Trophoblast cell (in vitro differentiated cells and primary cell): Measurements from ENCODE around the gene HDAC8.
"Not testable (repeated sequence)": the region's sequence is repeated elsewhere in the genome, so short reads cannot be mapped to it uniquely, and the experiment has no call there.

Source experiments
- DNase-seq, 2 donors: peaks; one replicate each; pipeline ENCODE4 v3.0.0-alpha.2; 2016
- H2AFZ ChIP-seq: 2 replicates; pipeline ENCODE4 v1.6.1; 2013; ENCODE audit warnings: low read length, moderate library complexity, mild to moderate bottlenecking; ENCODE audit not compliant: insufficient read depth, poor library complexity
- H2AK5ac ChIP-seq: 2 replicates; pipeline ENCODE4 v1.6.1; 2013; ENCODE audit warnings: mild to moderate bottlenecking, low read length
- H2BK120ac ChIP-seq: 2 replicates; pipeline ENCODE4 v1.6.1; 2013; ENCODE audit warnings: low read length, mild to moderate bottlenecking, moderate library complexity; ENCODE audit not compliant: insufficient read depth, poor library complexity
- H2BK12ac ChIP-seq: 2 replicates; pipeline ENCODE4 v1.6.1; 2013; ENCODE audit warnings: mild to moderate bottlenecking, low read length, moderate library complexity
- H2BK5ac ChIP-seq: 2 replicates; pipeline ENCODE4 v1.6.1; 2013; ENCODE audit warnings: low read length, low read depth, moderate library complexity, mild to moderate bottlenecking; ENCODE audit not compliant: poor library complexity
- H3K14ac ChIP-seq: 2 replicates; pipeline ENCODE4 v1.6.1; 2013; ENCODE audit warnings: mild to moderate bottlenecking, low read length
- H3K18ac ChIP-seq: 2 replicates; pipeline ENCODE4 v1.6.1; 2013; ENCODE audit warnings: mild to moderate bottlenecking, low read length
- H3K23ac ChIP-seq: 2 replicates; pipeline ENCODE4 v1.6.1; 2013; ENCODE audit warnings: low read length
- H3K27ac ChIP-seq: 2 replicates; pipeline ENCODE4 v1.5.1; 2013; ENCODE audit warnings: low read depth, mild to moderate bottlenecking, inconsistent platforms, low read length, moderate library complexity
- H3K27me3 ChIP-seq: 2 replicates; pipeline ENCODE4 v1.6.1; 2013; ENCODE audit warnings: inconsistent platforms, mild to moderate bottlenecking, low read length, moderate library complexity; ENCODE audit not compliant: insufficient read depth
- H3K36me3 ChIP-seq, 2 experiments: 1 replicate in 1 of 2; 2 replicates in 1 of 2; pipeline ENCODE4 v1.6.1; 2013; ENCODE audit warnings: low read length in 2 of 2, mild to moderate bottlenecking in 2 of 2, moderate library complexity in 1 of 2; ENCODE audit not compliant: insufficient read depth in 2 of 2, control insufficient read depth in 1 of 2
- H3K4ac ChIP-seq: 2 replicates; pipeline ENCODE4 v1.6.1; 2013; ENCODE audit warnings: low read depth, mild to moderate bottlenecking, low read length, moderate library complexity
- H3K4me1 ChIP-seq, 2 experiments: 1 replicate in 1 of 2; 2 replicates in 1 of 2; pipeline ENCODE4 v1.6.1; 2013; ENCODE audit warnings: low read length in 2 of 2, mild to moderate bottlenecking in 2 of 2, moderate library complexity in 1 of 2; ENCODE audit not compliant: insufficient read depth in 2 of 2, control insufficient read depth in 1 of 2
- H3K4me2 ChIP-seq: 2 replicates; pipeline ENCODE4 v1.6.1; 2013; ENCODE audit warnings: inconsistent platforms, mild to moderate bottlenecking, low read length, moderate library complexity
- H3K4me3 ChIP-seq: 2 replicates; pipeline ENCODE4 v1.5.1; 2013; ENCODE audit warnings: mild to moderate bottlenecking, low read depth, low read length, inconsistent platforms
- H3K79me1 ChIP-seq: one replicate; pipeline ENCODE4 v1.6.1; 2013; ENCODE audit warnings: low read length
- H3K79me2 ChIP-seq: 2 replicates; pipeline ENCODE4 v1.6.1; 2013; ENCODE audit warnings: low read length, mild to moderate bottlenecking; ENCODE audit not compliant: control insufficient read depth, insufficient read depth, poor library complexity
- H3K9ac ChIP-seq: 2 replicates; pipeline ENCODE4 v1.6.1; 2013; ENCODE audit warnings: mild to moderate bottlenecking, low read length
- H3K9me3 ChIP-seq: 2 replicates; pipeline ENCODE4 v1.6.1; 2013; ENCODE audit warnings: low read depth, mild to moderate bottlenecking, control low read depth, inconsistent platforms, low read length; ENCODE audit not compliant: insufficient read depth
- H4K12ac ChIP-seq: 2 replicates; pipeline ENCODE4 v1.6.1; 2013; ENCODE audit warnings: low read depth, mild to moderate bottlenecking, low read length, moderate library complexity
- H4K8ac ChIP-seq: 2 replicates; pipeline ENCODE4 v1.6.1; 2013; ENCODE audit warnings: low read depth, mild to moderate bottlenecking, low read length, moderate library complexity
- H4K91ac ChIP-seq: one replicate; pipeline ENCODE4 v1.6.1; 2013; ENCODE audit warnings: low read depth, mild to moderate bottlenecking, low read length, moderate library complexity
- WGBS: extraction: QIAGEN DNeasy Blood & Tissue Kit; methylation state at CpG from one replicate; pipeline ENCODE4 v1.1.7; 2013; ENCODE audit warnings: missing lambda C conversion rate; ENCODE audit not compliant: insufficient read length, insufficient coverage; ENCODE audit errors: extremely low coverage; 5-methylcytosine and 5-hydroxymethylcytosine counted together

The HDAC8 gene

DNA sequence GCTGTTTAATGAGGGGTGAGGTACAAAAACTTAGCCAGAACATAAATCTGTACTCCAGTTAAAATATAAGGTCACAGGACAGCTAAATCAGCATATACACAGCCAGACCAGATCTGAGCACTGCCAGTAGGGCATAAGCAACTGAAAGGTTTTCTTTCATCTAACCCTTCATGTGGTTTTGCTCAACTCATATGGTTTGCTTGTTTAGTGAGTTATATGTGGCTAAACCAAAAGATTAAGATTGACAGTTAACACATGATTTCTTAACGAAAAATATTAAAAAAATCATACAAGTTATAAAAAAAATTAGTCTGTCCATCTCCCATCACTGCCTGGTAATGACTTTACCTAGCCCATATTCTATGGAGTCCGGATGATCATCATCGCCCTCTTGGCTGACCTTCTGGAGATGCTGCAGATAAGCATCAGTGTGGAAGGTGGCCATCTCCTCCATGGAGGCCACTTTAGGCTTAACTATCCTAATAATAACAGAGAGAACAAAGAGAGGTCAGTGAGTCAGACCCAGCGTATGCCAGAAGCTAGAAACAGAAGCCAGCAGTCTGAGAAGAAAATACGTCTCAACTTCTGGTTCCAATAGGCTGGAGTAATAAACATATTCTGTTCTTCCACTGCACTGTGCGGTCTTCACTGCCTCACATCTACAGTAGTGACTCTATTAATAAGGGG is 4.1 kb downstream of the HDAC8 start:
- H2AK5ac ChIP-seq: no peak overlapping the region
- H3K36me3 ChIP-seq: peaks cover 6% of the 10 kb centered on the region in 2 experiments
- no peaks in the 10 kb centered on the region for H3K4me1 ChIP-seq
- peaks cover 5% of the 10 kb centered on the region for H3K79me1 ChIP-seq
- H4K12ac ChIP-seq: no peak overlapping the region
- H3K23ac ChIP-seq: no peak overlapping the region
- WGBS: no CpG with 5 or more reads among the region's 6 CpGs
- H4K8ac ChIP-seq: no peak overlapping the region
- no peak overlapping the region for H3K27ac ChIP-seq
- H3K27me3 ChIP-seq: no peaks in the 10 kb centered on the region
- no peak for DNase-seq
- H3K14ac ChIP-seq: no peak overlapping the region
- no peak overlapping the region for H3K4me3 ChIP-seq
- H3K9me3 ChIP-seq: no peaks in the 10 kb centered on the region
- H2BK12ac ChIP-seq: no peak overlapping the region
- H4K91ac ChIP-seq: no peak overlapping the region
- no peak overlapping the region for H2BK5ac ChIP-seq
- no peak overlapping the region for H3K4me2 ChIP-seq
- H2AFZ ChIP-seq: no peak overlapping the region
- no peak overlapping the region for H3K18ac ChIP-seq
- no peak overlapping the region for H3K9ac ChIP-seq
- no peak overlapping the region for H2BK120ac ChIP-seq
- H3K79me2 ChIP-seq: no peaks in the 10 kb centered on the region
- H3K4ac ChIP-seq: no peak overlapping the region

DNA sequence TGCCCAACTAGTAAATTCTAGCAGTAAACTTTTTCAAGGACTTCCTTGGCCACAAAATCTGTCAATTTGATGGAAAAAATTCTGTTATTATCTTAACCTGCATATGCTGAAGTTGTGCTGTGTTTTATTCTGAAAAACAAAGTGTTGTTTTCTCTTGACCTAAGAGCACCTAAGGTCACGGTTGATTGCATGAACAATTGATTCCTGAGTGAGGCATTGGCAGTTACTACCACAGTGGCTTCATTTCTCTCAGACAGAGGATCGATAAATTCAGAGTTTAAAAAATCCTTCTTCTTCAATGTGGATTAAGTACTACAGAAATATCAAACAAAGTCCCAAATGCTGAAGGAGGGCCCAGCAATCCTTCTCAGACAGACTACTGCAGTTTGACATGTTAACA is 6.2 kb downstream of the HDAC8 start:
- Histone ChIP-seq H3K9ac (no peak overlapping the region), H3K27ac (no peak overlapping the region), H2AK5ac (no peak overlapping the region), H3K4ac (no peak overlapping the region), H2BK12ac (no peak overlapping the region), H2BK120ac (no peak overlapping the region), H4K12ac (no peak overlapping the region), H3K79me2 (no peaks in the 10 kb centered on the region), H3K79me1 (no peaks in the 10 kb centered on the region), H4K91ac (no peak overlapping the region), H3K27me3 (no peaks in the 10 kb centered on the region), H3K4me2 (no peak overlapping the region), H3K18ac (no peak overlapping the region), H4K8ac (no peak overlapping the region), H2AFZ (no peak overlapping the region), H3K23ac (no peak overlapping the region), H3K9me3 (no peaks in the 10 kb centered on the region), H3K4me1 (no peaks in the 10 kb centered on the region), H2BK5ac (no peak overlapping the region), H3K4me3 (no peak overlapping the region), H3K36me3 (peaks cover 6 to 8% of the 10 kb centered on the region in 2 experiments), H3K14ac (no peak overlapping the region)
- no CpG with 5 or more reads among the region's 2 CpGs for WGBS
- no peak for DNase-seq

DNA sequence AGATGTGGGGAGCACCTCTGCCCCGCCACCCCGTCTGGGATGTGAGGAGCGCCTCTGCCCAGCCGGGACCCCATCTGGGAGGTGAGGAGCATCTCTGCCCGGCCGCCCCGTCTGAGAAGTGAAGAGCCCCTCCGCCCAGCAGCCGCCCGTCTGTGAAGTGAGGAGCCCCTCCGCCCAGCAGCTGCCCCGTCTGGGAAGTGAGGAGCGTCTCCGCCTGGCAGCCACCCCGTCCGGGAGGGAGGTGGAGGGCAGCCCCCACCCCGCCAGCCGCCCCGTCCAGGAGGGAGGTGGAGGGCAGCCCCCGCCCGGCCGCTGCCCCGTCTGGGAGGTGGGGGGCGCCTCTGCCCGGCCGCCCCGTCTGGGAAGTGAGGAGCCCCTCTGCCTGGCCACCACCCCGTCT is 13.0 kb downstream of the HDAC8 start:
- H3K27ac ChIP-seq, H3K23ac ChIP-seq, H3K4me1 ChIP-seq, H3K4me2 ChIP-seq, H2AK5ac ChIP-seq, H3K4me3 ChIP-seq, H2AFZ ChIP-seq, H3K18ac ChIP-seq, H3K9ac ChIP-seq, H3K79me2 ChIP-seq, H2BK120ac ChIP-seq, H3K4ac ChIP-seq, DNase-seq, H3K27me3 ChIP-seq, H2BK5ac ChIP-seq, H4K12ac ChIP-seq, H2BK12ac ChIP-seq, H4K91ac ChIP-seq, H4K8ac ChIP-seq, H3K36me3 ChIP-seq, H3K79me1 ChIP-seq, H3K14ac ChIP-seq, H3K9me3 ChIP-seq: not testable (repeated sequence)
- WGBS: no CpG with 5 or more reads among the region's 28 CpGs

DNA sequence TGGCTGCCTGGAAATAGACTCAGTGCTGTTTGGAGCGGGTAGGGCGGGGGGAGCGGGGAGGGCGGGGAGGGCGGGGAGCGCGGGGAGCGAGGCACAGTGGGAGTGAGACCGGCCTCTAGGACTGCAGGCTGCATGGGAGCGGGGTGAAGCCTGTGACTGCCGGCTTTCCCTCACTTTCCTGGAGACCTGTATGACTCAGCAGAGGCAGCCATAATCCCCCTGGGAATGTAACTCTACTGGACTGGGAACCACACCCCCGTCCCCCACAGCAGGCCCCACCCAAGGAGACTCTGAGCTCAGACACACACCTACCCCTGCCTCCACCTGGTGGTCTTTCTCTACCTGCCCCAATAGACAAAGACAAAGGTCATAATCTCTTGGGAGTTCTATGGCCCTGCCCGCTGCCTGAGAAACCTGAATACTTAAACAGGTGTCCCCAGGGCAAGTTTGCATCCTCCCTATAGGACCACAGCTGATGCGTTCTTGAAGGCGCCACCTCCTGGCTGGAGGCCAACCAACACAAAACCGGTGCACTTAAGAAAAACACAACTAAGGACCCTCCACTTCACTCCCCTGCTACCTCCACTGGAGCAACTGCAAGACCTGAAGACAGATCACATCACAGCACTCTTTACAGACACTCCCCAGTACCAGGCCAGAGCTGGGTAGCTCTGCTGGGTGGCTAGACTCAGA is 18.0 kb downstream of the HDAC8 start:
- Histone ChIP-seq H3K36me3 (peaks cover 0 to 2% of the 10 kb centered on the region in 2 experiments), H3K23ac (no peak overlapping the region), H3K79me1 (no peaks in the 10 kb centered on the region), H3K27me3 (no peaks in the 10 kb centered on the region), H2AK5ac (no peak overlapping the region), H2AFZ (no peak overlapping the region), H3K4me3 (no peak overlapping the region), H3K27ac (no peak overlapping the region), H2BK120ac (no peak overlapping the region), H3K14ac (no peak overlapping the region), H3K4me2 (no peak overlapping the region), H4K91ac (no peak overlapping the region), H3K79me2 (no peaks in the 10 kb centered on the region), H4K12ac (no peak overlapping the region), H3K9me3 (no peaks in the 10 kb centered on the region), H3K4ac (no peak overlapping the region), H4K8ac (no peak overlapping the region), H3K4me1 (peaks cover 0 to 3% of the 10 kb centered on the region in 2 experiments), H2BK5ac (no peak overlapping the region), H3K9ac (no peak overlapping the region), H2BK12ac (no peak overlapping the region), H3K18ac (no peak overlapping the region)
- DNase-seq: no peak
- no CpG with 5 or more reads among the region's 16 CpGs for WGBS
